Motor neuron (in vitro differentiated cells): Measurements from ENCODE around the gene IMP4. TPM values are rescaled to one million over a fixed set of nuclear protein-coding genes. Genes with fewer than 3 reads are reported as not detected.

Experiments used
- ATAC-seq, 8 experiments: fragments of 200-7000 bp; cut with Tn5 transposase; replicated peaks in 6 of 8; 2 replicates each; pipeline ENCODE4 v1.8.0; 2021; ENCODE audit warnings: mild to moderate bottlenecking in 8 of 8, moderate library complexity in 8 of 8
- H3K27ac ChIP-seq, 2 donors: fragments of 250-450 bp; sonication (Bioruptor Pico); 2 replicates each; pipeline ENCODE4 v1.9.0; 2021; ENCODE audit warnings: antibody characterized with exemption in 2 of 2, mild to moderate bottlenecking in 2 of 2, moderate library complexity in 1 of 2
- H3K4me1 ChIP-seq, 2 donors: fragments of 250-450 bp; sonication (Bioruptor Pico); replicated peaks in 1 of 2; 2 replicates each; pipeline ENCODE4 v1.6.1; 2021; ENCODE audit warnings: antibody characterized with exemption in 2 of 2, mild to moderate bottlenecking in 2 of 2, moderate library complexity in 1 of 2
- H3K4me3 ChIP-seq, 5 donors: fragments of 250-450 bp; sonication (Bioruptor Pico); 2 replicates each; pipeline ENCODE4 v1.9.0; 2021; ENCODE audit warnings: antibody characterized with exemption in 5 of 5, mild to moderate bottlenecking in 5 of 5, moderate library complexity in 4 of 5
- WGBS, 10 experiments: fragments of 450-650 bp; shearing (Covaris generic); methylation state at CpG; one replicate each; pipeline ENCODE4 v1.0.0; 2022; 5-methylcytosine and 5-hydroxymethylcytosine counted together
- in situ Hi-C, 9 experiments: fragments of 400-800 bp; cut with MboI; loops; one replicate each; pipeline ENCODE4 v1.15.0; 2021; ENCODE audit warnings: low sequenced_read_pairs in 9 of 9, low pct_unique_long_range_greater_than_20kb in 2 of 9; ENCODE audit not compliant: unreplicated experiment in 9 of 9
- total RNA-seq, 8 experiments: library from RNA; unstranded; fragments of 300-600 nt; gene quantifications; 2 replicates each; pipeline versions ENCODE4 v1.2.3 to v1.2.4, GENCODE V29; 2022

IMP4 gene
- total RNA-seq, 8 experiments from 2014 or later = 62.2 to 107 (median 94.8) TPM

- WGBS, 10 experiments = 0 to 80% (median 50%) methylated on average over 1 to 4 of the region's 7 CpGs; no CpG with 5 or more reads in 1 of the 10 experiments
- in situ Hi-C loops = no loop called here
- Histone ChIP-seq H3K4me3 (peak overlapping the region in 1 of 5 donors; percentile 6), H3K4me1 (peaks cover 38 to 40% of the 10 kb centered on the region in 2 donors), H3K27ac (peak overlapping the region; percentile 14 to 59)
- no peak for ATAC-seq
These were observed 9.5 kb downstream of the IMP4 start for GRCh38 chr2:130352237-130352636.

- H3K4me3 ChIP-seq = peak overlapping the region in 2 of 5 donors; percentile 49 to 54
- in situ Hi-C loops = no loop called here
- 60 to 100% methylated on average over 1 of the region's 7 CpGs; no CpG with 5 or more reads in 8 of the 10 experiments for WGBS, 10 experiments
- H3K4me1 ChIP-seq = peaks cover 38 to 40% of the 10 kb centered on the region in 2 donors
- H3K27ac ChIP-seq = no peak overlapping the region
- ATAC-seq = no peak
These were observed 10.8 kb downstream of the IMP4 start for GRCh38 chr2:130353291-130354138.

- H3K27ac ChIP-seq = no peak overlapping the region
- in situ Hi-C loops = no loop called here
- ATAC-seq = no peak
- H3K4me1 ChIP-seq = peaks cover 38 to 40% of the 10 kb centered on the region in 2 donors
- 100% methylated on average over 1 of the region's 1 CpG; no CpG with 5 or more reads in 9 of the 10 experiments for WGBS, 10 experiments
- peak overlapping the region in 3 of 5 donors; percentile 2 to 54 (median 49) for H3K4me3 ChIP-seq
These were observed 11.4 kb downstream of the IMP4 start for GRCh38 chr2:130354139-130354428.

GRCh38 chr2:130355172-130355577 lies 12.5 kb downstream of the IMP4 start:
- WGBS, 10 experiments = 0 to 90% (median 24%) methylated on average over 1 to 15 of the region's 21 CpGs; no CpG with 5 or more reads in 4 of the 10 experiments
- in situ Hi-C loops = no loop called here
- H3K27ac ChIP-seq = peak overlapping the region; percentile 68 to 90
- peak overlapping the region; percentile 45 to 64 (median 54) for H3K4me3 ChIP-seq
- peaks cover 38 to 40% of the 10 kb centered on the region in 2 donors for H3K4me1 ChIP-seq
- no peak for ATAC-seq

GRCh38 chr2:130355578-130356431 lies 13.1 kb downstream of the IMP4 start, which contains the start of gene PTPN18:
TSS of gene PTPN18 (plus strand) at chr2:130356056. CDS start at chr2:130356108, 52 bp downstream.
- peaks cover 38 to 40% of the 10 kb centered on the region in 2 donors for H3K4me1 ChIP-seq
- peak; percentile 88 to 95 (median 90) for ATAC-seq
- WGBS, 10 experiments = 0 to 3% (median 0%) methylated on average over 1 to 11 of the region's 107 CpGs; no CpG with 5 or more reads in 6 of the 10 experiments
- H3K4me3 ChIP-seq = peak within 1 kb of the TSS; percentile 45 to 64 (median 54)
- H3K27ac ChIP-seq = peak within 1 kb of the TSS; percentile 68 to 90
- in situ Hi-C loops = no loop called here

GRCh38 chr2:130357864-130358263 lies 15.2 kb downstream of the IMP4 start:
- Histone ChIP-seq H3K4me3 (no peak overlapping the region), H3K27ac (no peak overlapping the region), H3K4me1 (peaks cover 22% of the 10 kb centered on the region in 2 donors)
- 91 to 100% (median 94%) methylated on average over 1 to 7 of the region's 7 CpGs; no CpG with 5 or more reads in 2 of the 10 experiments for WGBS, 10 experiments
- ATAC-seq = no peak
- in situ Hi-C loops = no loop called here

GRCh38 chr2:130358420-130359350 lies 16.0 kb downstream of the IMP4 start:
- WGBS, 10 experiments = 78 to 100% (median 86%) methylated on average over 1 to 11 of the region's 33 CpGs; no CpG with 5 or more reads in 3 of the 10 experiments
- Histone ChIP-seq H3K27ac (no peak overlapping the region), H3K4me1 (peaks cover 14 to 16% of the 10 kb centered on the region in 2 donors), H3K4me3 (no peak overlapping the region)
- ATAC-seq = no peak
- in situ Hi-C loops = no loop called here

GRCh38 chr2:130359466-130359865 lies 16.8 kb downstream of the IMP4 start:
- Histone ChIP-seq H3K4me3 (no peak overlapping the region), H3K4me1 (peaks cover 7 to 8% of the 10 kb centered on the region in 2 donors), H3K27ac (no peak overlapping the region)
- 80% methylated on average over 1 of the region's 5 CpGs; no CpG with 5 or more reads in 9 of the 10 experiments for WGBS, 10 experiments
- no peak for ATAC-seq
- in situ Hi-C loops = no loop called here

- in situ Hi-C loops = no loop called here
- H3K27ac ChIP-seq = no peak overlapping the region
- no peaks in the 10 kb centered on the region for H3K4me1 ChIP-seq
- H3K4me3 ChIP-seq = no peak overlapping the region
- no peak for ATAC-seq
These were observed 20.8 kb downstream of the IMP4 start for GRCh38 chr2:130363479-130363878.

- in situ Hi-C loops = no loop called here
- no peak overlapping the region for H3K4me3 ChIP-seq
- no peak for ATAC-seq
- 41 to 100% (median 88%) methylated on average over 1 to 2 of the region's 2 CpGs; no CpG with 5 or more reads in 1 of the 10 experiments for WGBS, 10 experiments
- H3K4me1 ChIP-seq = no peaks in the 10 kb centered on the region
- H3K27ac ChIP-seq = no peak overlapping the region
These were observed 22.4 kb downstream of the IMP4 start for GRCh38 chr2:130365075-130365474.

GRCh38 chr2:130365963-130366362 lies 23.3 kb downstream of the IMP4 start:
- ATAC-seq = no peak
- in situ Hi-C loops = no loop called here
- H3K27ac ChIP-seq = no peak overlapping the region
- H3K4me1 ChIP-seq = peaks cover 0 to 1% of the 10 kb centered on the region in 2 donors
- WGBS, 10 experiments = 87 to 100% (median 92%) methylated on average over 1 to 2 of the region's 2 CpGs; no CpG with 5 or more reads in 4 of the 10 experiments
- no peak overlapping the region for H3K4me3 ChIP-seq

- in situ Hi-C loops = no loop called here
- 29 to 100% (median 75%) methylated on average over 1 of the region's 1 CpG for WGBS, 10 experiments
- no peak for ATAC-seq
These were observed 24.0 kb downstream of the IMP4 start for GRCh38 chr2:130366720-130367119.

More at GRCh38 chr2:130366720-130367119, 24.0 kb downstream of the IMP4 start:
- Histone ChIP-seq H3K27ac (no peak overlapping the region), H3K4me1 (peaks cover 7 to 9% of the 10 kb centered on the region in 2 donors), H3K4me3 (no peak overlapping the region)
